ENCODE data around the gene MAP3K4. TPM values are rescaled to one million over a fixed set of nuclear protein-coding genes. Genes with fewer than 3 reads are reported as not detected.
"Not testable (repeated sequence)": the region's sequence is repeated elsewhere in the genome, so short reads cannot be mapped to it uniquely, and the experiment has no call there.

Gene MAP3K4
- total RNA-seq, 1 donor from 2014 or later: 66.5 TPM

DNA sequence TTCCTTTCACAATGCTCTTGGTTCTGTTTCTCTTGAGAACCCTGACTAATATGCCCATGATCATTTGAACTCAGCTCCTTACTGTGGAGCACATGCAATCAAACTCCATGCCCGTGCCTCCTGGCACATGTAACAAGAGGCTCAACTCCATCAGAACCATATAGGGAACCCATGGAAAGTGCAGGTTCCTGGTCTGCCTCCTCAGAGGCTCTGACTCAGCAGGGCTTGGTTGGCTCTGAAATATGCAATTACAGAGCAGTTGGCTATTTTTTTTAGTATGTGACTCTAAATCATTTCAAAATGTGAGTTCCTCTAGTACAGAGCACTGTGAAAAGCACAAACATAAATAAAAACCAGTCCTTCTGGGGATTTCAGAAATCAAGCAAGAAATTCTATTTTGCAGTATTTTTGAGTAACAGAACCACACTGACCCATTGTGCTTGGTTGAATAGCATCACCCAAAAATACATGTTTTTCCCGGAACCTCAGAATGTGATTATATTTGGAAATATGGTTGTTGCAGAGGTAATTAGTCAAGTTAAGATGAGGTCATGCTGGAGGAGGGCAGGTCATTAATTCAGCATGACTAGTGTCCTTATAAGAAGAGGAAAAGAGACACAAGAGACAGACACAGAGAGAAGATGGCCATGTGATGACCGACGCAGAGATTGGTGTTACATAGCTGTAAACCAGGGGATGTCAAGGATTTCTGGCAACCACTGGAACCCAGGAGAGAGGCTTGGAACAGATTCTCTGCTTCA lies 13.2 kb upstream of the MAP3K4 start:
- Mint-ChIP-seq H3K4me1 (no peaks in the 10 kb centered on the region), H3K9me3 (peaks cover 9% of the 10 kb centered on the region), H3K27ac (no peak overlapping the region), H3K36me3 (ENCODE audit: low read depth) (no peaks in the 10 kb centered on the region), H3K4me3 (no peak overlapping the region), H3K27me3 (peaks cover 14% of the 10 kb centered on the region)
- ChIA-PET POLR2A (no interaction called here), CTCF (no interaction called here)
- ATAC-seq (ENCODE audit: low read depth): no peak
- TF ChIP-seq, protein P1, sequence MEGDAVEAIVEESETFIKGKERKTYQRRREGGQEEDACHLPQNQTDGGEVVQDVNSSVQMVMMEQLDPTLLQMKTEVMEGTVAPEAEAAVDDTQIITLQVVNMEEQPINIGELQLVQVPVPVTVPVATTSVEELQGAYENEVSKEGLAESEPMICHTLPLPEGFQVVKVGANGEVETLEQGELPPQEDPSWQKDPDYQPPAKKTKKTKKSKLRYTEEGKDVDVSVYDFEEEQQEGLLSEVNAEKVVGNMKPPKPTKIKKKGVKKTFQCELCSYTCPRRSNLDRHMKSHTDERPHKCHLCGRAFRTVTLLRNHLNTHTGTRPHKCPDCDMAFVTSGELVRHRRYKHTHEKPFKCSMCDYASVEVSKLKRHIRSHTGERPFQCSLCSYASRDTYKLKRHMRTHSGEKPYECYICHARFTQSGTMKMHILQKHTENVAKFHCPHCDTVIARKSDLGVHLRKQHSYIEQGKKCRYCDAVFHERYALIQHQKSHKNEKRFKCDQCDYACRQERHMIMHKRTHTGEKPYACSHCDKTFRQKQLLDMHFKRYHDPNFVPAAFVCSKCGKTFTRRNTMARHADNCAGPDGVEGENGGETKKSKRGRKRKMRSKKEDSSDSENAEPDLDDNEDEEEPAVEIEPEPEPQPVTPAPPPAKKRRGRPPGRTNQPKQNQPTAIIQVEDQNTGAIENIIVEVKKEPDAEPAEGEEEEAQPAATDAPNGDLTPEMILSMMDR (IDR thresholded peaks at IDR 0.05): no peak
- intact Hi-C loops (cut with micrococcal nuclease): no loop called here
- no peak for DNase-seq

DNA sequence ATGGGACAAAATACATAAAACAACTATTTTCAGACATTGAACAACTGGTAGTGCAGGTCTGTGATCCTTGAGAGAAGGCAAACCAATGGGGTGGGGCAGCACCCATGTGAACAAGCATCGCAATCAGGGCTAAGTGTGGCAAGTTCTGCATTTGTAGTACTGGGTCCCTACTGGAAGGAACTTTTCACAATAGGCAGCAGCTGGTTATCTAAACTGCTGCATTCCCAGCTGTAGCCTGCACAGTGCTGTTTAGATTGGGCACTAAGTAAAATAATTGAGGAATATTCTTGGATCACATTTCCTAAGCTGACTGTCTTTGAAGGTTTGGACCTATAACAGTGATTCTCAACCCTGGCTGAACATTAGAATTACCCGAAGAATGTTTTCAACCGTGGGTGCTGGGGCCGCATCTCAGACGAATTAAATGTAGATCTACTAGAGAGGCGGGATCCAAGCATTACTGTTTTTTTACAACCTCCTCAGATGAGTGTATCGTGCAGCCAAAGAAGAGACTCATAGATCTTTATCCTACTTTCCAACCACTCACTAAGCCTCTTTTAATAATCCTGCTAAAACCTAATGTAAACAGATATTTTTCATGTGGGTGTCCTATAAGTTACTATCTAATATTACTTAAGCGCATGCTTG lies 12.4 kb upstream of the MAP3K4 start:
- no peak overlapping the region for H3K27ac Mint-ChIP-seq
- H3K9me3 Mint-ChIP-seq: peaks cover 16% of the 10 kb centered on the region
- H3K4me1 Mint-ChIP-seq: no peaks in the 10 kb centered on the region
- ChIA-PET POLR2A (no interaction called here), CTCF (no interaction called here)
- ATAC-seq (ENCODE audit: low read depth) (no peak), DNase-seq (no peak)
- TF ChIP-seq, protein P1 (IDR thresholded peaks at IDR 0.05): no peak
- intact Hi-C loops (cut with micrococcal nuclease): no loop called here
- no peak overlapping the region for H3K4me3 Mint-ChIP-seq
- H3K36me3 Mint-ChIP-seq (ENCODE audit: low read depth): no peaks in the 10 kb centered on the region
- H3K27me3 Mint-ChIP-seq: peaks cover 14% of the 10 kb centered on the region

DNA sequence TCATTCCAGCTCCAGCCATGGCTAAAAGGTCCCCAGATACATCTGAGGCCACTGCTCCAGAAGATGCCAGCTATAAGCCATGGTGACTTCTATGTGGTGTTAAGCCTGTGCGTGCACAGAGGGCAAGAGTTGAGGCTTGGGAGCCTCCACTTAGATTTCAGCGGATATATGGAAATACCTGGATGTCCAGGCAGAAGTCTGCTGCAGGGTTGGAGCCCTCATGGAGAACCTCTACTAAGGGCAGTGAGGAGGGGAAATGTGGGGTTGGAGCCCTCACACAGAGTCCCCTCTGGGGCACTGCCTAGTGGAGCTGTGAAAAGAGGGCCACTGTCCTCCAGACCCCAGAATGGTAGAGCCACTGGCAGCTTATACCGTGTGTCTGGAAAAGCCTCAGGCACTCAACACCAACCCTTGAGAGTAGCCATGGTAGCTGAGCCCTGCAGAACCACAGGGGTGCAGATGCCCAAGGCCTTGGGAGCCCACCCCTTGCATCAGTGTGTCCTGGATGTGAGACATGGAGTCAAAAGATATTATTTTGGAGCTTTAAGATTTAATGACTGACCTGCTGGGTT lies 8.1 kb upstream of the MAP3K4 start:
- H3K4me1 Mint-ChIP-seq; POLR2A ChIA-PET; CTCF ChIA-PET; intact Hi-C loops (cut with micrococcal nuclease); DNase-seq; H3K27ac Mint-ChIP-seq; H3K4me3 Mint-ChIP-seq; H3K36me3 Mint-ChIP-seq (ENCODE audit: low read depth); ATAC-seq (ENCODE audit: low read depth); H3K27me3 Mint-ChIP-seq: not testable (repeated sequence)
- peaks cover 18% of the 10 kb centered on the region for H3K9me3 Mint-ChIP-seq

DNA sequence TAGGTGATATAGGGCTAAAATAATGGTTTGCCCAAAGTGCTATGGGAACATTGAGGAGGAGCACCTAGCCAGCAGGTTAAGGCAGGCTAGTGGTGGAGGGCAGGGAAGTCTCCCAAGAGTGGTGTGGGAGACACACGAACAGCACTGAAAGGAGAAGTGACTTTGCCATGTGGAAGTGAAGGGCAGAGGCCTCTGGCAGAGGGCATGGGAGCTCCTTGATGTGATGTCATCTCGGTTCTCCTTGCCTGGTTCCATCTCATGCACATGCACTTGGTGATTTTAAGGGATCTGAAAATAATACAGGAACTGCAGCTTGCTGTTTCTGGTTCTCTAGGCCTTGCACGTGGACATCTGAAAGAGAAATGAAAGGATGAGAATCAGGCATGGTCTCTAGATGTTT lies 4.7 kb upstream of the MAP3K4 start:
- ChIA-PET POLR2A (interaction anchor here (0.5 kb wide), 1 partner anchor 14 kb away, joined by 3 read pairs; no protein-coding TSS in a partner anchor), CTCF (no interaction called here)
- TF ChIP-seq, protein P1 (IDR thresholded peaks at IDR 0.05): no peak
- Mint-ChIP-seq H3K36me3 (ENCODE audit: low read depth) (peaks cover 2% of the 10 kb centered on the region), H3K9me3 (peaks cover 18% of the 10 kb centered on the region), H3K27me3 (peaks cover 2% of the 10 kb centered on the region), H3K27ac (no peak overlapping the region), H3K4me1 (peaks cover 4% of the 10 kb centered on the region), H3K4me3 (no peak overlapping the region)
- no peak for DNase-seq
- intact Hi-C loops (cut with micrococcal nuclease): no loop called here
- no peak for ATAC-seq (ENCODE audit: low read depth)

DNA sequence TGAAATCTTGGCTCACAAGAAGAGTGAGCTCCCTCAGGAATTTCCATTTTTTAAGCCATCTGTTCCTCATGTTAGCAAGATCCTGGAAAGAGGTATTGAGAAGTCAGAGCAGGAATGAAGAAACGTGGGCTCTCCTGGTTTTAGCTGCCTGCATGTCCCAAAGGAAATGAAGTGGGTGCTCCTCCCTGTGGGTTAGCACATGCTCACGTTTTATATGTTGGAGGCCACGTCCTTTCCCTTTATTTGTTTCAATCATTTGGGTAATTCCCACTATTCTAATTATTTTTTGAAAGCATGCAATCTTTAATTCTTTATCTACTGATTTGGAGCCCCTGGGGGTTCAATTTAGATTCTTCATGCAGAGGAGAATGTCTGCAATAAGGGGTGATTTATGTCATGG lies 4.3 kb upstream of the MAP3K4 start:
- H3K4me3 Mint-ChIP-seq: no peak overlapping the region
- ChIA-PET CTCF (no interaction called here), POLR2A (interaction anchor here (0.5 kb wide), 1 partner anchor 14 kb away, joined by 3 read pairs; no protein-coding TSS in a partner anchor)
- peaks cover 2% of the 10 kb centered on the region for H3K27me3 Mint-ChIP-seq
- peaks cover 3% of the 10 kb centered on the region for H3K36me3 Mint-ChIP-seq (ENCODE audit: low read depth)
- no peak overlapping the region for H3K27ac Mint-ChIP-seq
- peaks cover 5% of the 10 kb centered on the region for H3K4me1 Mint-ChIP-seq
- peaks cover 15% of the 10 kb centered on the region for H3K9me3 Mint-ChIP-seq
- ATAC-seq (ENCODE audit: low read depth) (no peak), DNase-seq (no peak)
- TF ChIP-seq, protein P1 (IDR thresholded peaks at IDR 0.05): no peak
- intact Hi-C loops (cut with micrococcal nuclease): no loop called here
